Ishikawa (cell line): Measurements from ENCODE around the gene HNRNPC.
A peak's percentile ranks its signal among the peaks of the same experiment; 100 is the strongest.

Experiments used
- CEBPB ChIP-seq: IDR thresholded peaks from 2 replicates; pipeline ENCODE4 v1.6.1; 2012
- CREB1 ChIP-seq: IDR thresholded peaks from 2 replicates; pipeline ENCODE4 v1.6.1; 2012; ENCODE audit warnings: low read depth
- EGR1 ChIP-seq: IDR thresholded peaks from 2 replicates; pipeline ENCODE4 v1.6.1; 2012
- EP300 ChIP-seq: IDR thresholded peaks from 2 replicates; pipeline ENCODE4 v1.6.1; 2012; ENCODE audit warnings: borderline replicate concordance
- FOXM1 ChIP-seq: IDR thresholded peaks from 2 replicates; pipeline ENCODE4 v1.6.1; 2012; ENCODE audit warnings: low read depth, borderline replicate concordance
- MAX ChIP-seq: IDR thresholded peaks from 2 replicates; pipeline ENCODE4 v1.6.1; 2012
- NFIC ChIP-seq: IDR thresholded peaks from 2 replicates; pipeline ENCODE4 v1.6.1; 2012
- RAD21 ChIP-seq: IDR thresholded peaks from 2 replicates; pipeline ENCODE4 v1.6.1; 2012; ENCODE audit warnings: low read depth
- REST ChIP-seq: IDR thresholded peaks from 2 replicates; pipeline ENCODE4 v1.6.1; 2012; ENCODE audit warnings: low read depth, mild to moderate bottlenecking
- TAF1 ChIP-seq: IDR thresholded peaks from 2 replicates; pipeline ENCODE4 v1.6.1; 2012; ENCODE audit warnings: low read depth, mild to moderate bottlenecking
- TCF12 ChIP-seq: IDR thresholded peaks from 2 replicates; pipeline ENCODE4 v1.6.1; 2012; ENCODE audit warnings: low read depth
- TEAD4 ChIP-seq: IDR thresholded peaks from 2 replicates; pipeline ENCODE4 v1.6.1; 2012
- USF1 ChIP-seq: IDR thresholded peaks from 2 replicates; pipeline ENCODE4 v1.6.1; 2012
- YY1 ChIP-seq: IDR thresholded peaks from 2 replicates; pipeline ENCODE4 v1.6.1; 2012; ENCODE audit warnings: low read depth
- ZBTB7A ChIP-seq: IDR thresholded peaks from 2 replicates; pipeline ENCODE4 v1.6.1; 2012; ENCODE audit warnings: low read depth

HNRNPC gene

GRCh38 chr14:21307637-21308036 lies 38.4 kb upstream of the HNRNPC start:
- TF ChIP-seq MAX (no peak), RAD21 (no peak), REST (no peak), FOXM1 (no peak), YY1 (no peak), CEBPB (no peak), TEAD4 (no peak), ZBTB7A (no peak), TAF1 (no peak), TCF12 (no peak), CREB1 (no peak), EGR1 (no peak), USF1 (no peak), NFIC (no peak), EP300 (no peak)

- TF ChIP-seq TCF12 = no peak
- no peak for TF ChIP-seq TEAD4
- no peak for TF ChIP-seq CEBPB
- no peak for TF ChIP-seq EGR1
- TF ChIP-seq MAX = no peak
- TF ChIP-seq TAF1 = no peak
- no peak for TF ChIP-seq YY1
- no peak for TF ChIP-seq CREB1
- TF ChIP-seq ZBTB7A = no peak
- no peak for TF ChIP-seq RAD21
- no peak for TF ChIP-seq USF1
- TF ChIP-seq REST = no peak
- TF ChIP-seq EP300 = no peak
- no peak for TF ChIP-seq FOXM1
- no peak for TF ChIP-seq NFIC
Measured at GRCh38 chr14:21302013-21302835, 33.0 kb upstream of the HNRNPC start.

GRCh38 chr14:21300892-21301291 lies 31.6 kb upstream of the HNRNPC start:
- TF ChIP-seq EP300 (no peak), ZBTB7A (peak; percentile 40; the same call in 1 of the 2 replicates), YY1 (0 out of 2 replicates have a peak, but pooled peaks have one; percentile 15), RAD21 (peak; percentile 6; the same call in 1 of the 2 replicates), TAF1 (no peak), TCF12 (0 out of 2 replicates have a peak, but pooled peaks have one; percentile 16), MAX (peak; percentile 66), REST (0 out of 2 replicates have a peak, but pooled peaks have one; percentile 6)
